CD4-positive, alpha-beta T cell (primary cell): Measurements from ENCODE around the gene TFE3. TPM values are rescaled to one million over a fixed set of nuclear protein-coding genes. Genes with fewer than 3 reads are reported as not detected.

Source experiments
- ATAC-seq: fragments of 200-7000 bp; cut with Tn5 transposase; one replicate; pipeline ENCODE4 v1.10.0; 2022; ENCODE audit warnings: mild to moderate bottlenecking; ENCODE audit not compliant: poor library complexity
- CTCF ChIA-PET: fragments of 350-600 bp; sonication (Branson Sonifier 250); formaldehyde crosslinking; loops from one replicate; lab custom pipeline; 2021; ENCODE audit warnings: antibody characterized with exemption, inconsistent platforms; lab: Charles Lee
- POLR2A ChIA-PET: fragments of 350-600 bp; sonication (Branson Sonifier 250); formaldehyde crosslinking; loops from one replicate; lab custom pipeline; 2021; ENCODE audit warnings: antibody characterized with exemption, inconsistent platforms; lab: Charles Lee
- DNase-seq, 14 experiments: peaks; one replicate each; pipeline ENCODE4 v3.0.0-alpha.2; 2013 to 2020; ENCODE audit warnings: mixed read lengths in 2 of 14
- H3K27ac ChIP-seq, 2 donors: one replicate each; pipeline versions ENCODE4 v1.5.1 to v1.7.0; 2013; ENCODE audit warnings: low read length in 2 of 2, low read depth in 1 of 2, mild to moderate bottlenecking in 1 of 2
- H3K27me3 ChIP-seq, 2 experiments: 1 replicate in 1 of 2; 2 replicates in 1 of 2; pipeline versions ENCODE4 v1.6.1 to v1.7.0; 2013; ENCODE audit warnings: low read length in 2 of 2, control low read depth in 1 of 2, mild to moderate bottlenecking in 1 of 2, moderate library complexity in 1 of 2; ENCODE audit not compliant: insufficient read depth in 2 of 2, control insufficient read depth in 1 of 2
- H3K36me3 ChIP-seq: one replicate; pipeline ENCODE4 v1.6.1; 2013; ENCODE audit warnings: low read length, control low read depth; ENCODE audit not compliant: insufficient read depth
- H3K4me1 ChIP-seq: one replicate; pipeline ENCODE4 v1.6.1; 2013; ENCODE audit warnings: low read length, control low read depth; ENCODE audit not compliant: insufficient read depth
- H3K4me3 ChIP-seq: one replicate; pipeline ENCODE4 v1.5.1; 2013; ENCODE audit warnings: mild to moderate bottlenecking, low read length, moderate library complexity
- H3K9me3 ChIP-seq, 2 experiments: 1 replicate in 1 of 2; 2 replicates in 1 of 2; pipeline versions ENCODE4 v1.6.1 to v1.7.0; 2013; ENCODE audit warnings: low read length in 2 of 2, mild to moderate bottlenecking in 2 of 2, control low read depth in 1 of 2, moderate library complexity in 1 of 2; ENCODE audit not compliant: control insufficient read depth in 1 of 2, insufficient read depth in 1 of 2
- H3K27ac Mint-ChIP-seq: one replicate; pipeline ENCODE4 v1.8.0; 2020; ENCODE audit warnings: mixed read lengths
- H3K27me3 Mint-ChIP-seq: one replicate; pipeline ENCODE4 v1.8.0; 2021; ENCODE audit warnings: mixed read lengths
- H3K36me3 Mint-ChIP-seq: one replicate; pipeline ENCODE4 v1.8.0; 2021; ENCODE audit warnings: low read depth, mixed read lengths
- H3K4me1 Mint-ChIP-seq: one replicate; pipeline ENCODE4 v1.8.0; 2021; ENCODE audit warnings: low read depth, mixed read lengths
- H3K4me3 Mint-ChIP-seq: one replicate; pipeline ENCODE4 v1.8.0; 2020; ENCODE audit warnings: mild to moderate bottlenecking, mixed read lengths
- H3K9me3 Mint-ChIP-seq: one replicate; pipeline ENCODE4 v1.8.0; 2020; ENCODE audit warnings: mixed read lengths
- CTCF ChIP-seq: fragments of 200-600 bp; IDR thresholded peaks from one replicate; pipeline ENCODE4 v1.8.0; 2022; ENCODE audit warnings: antibody characterized with exemption, mild to moderate bottlenecking
- intact Hi-C, 2 experiments: fragments of 100-400 bp; cut with DNase I in 1 of 2; cut with micrococcal nuclease in 1 of 2; formaldehyde crosslinking; loops; one replicate each; pipeline versions ENCODE4 v1.15.1 to v1.9.0; 2023 to 2025; cut with DNase I, micrococcal nuclease
- total RNA-seq, 174 experiments: library from RNA in 2 of 174; stranded (reverse) in 2 of 174; gene quantifications; one replicate each; pipeline ENCODE4 v1.2.3 and lab custom pipeline; 2021 to 2026

Gene TFE3
- total RNA-seq, 2 experiments from 2014 or later: 38.6 to 40.9 TPM

GRCh38 chrX:49039598-49040375 is 3.4 kb downstream of the TFE3 start:
- DNase-seq (peak in 11 of 14 experiments; percentile 2 to 74 (median 30)), ATAC-seq (no peak)
- ChIA-PET POLR2A (interaction anchor here (0.7 to 2.3 kb wide), 2 partner anchors 34 to 82 kb away, joined by 3 to 12 read pairs; partner anchors contain the start of genes OTUD5 and PRAF2), CTCF (interaction anchor here (1.1 kb wide), 1 partner anchor 252 kb away, joined by 3 read pairs; no protein-coding TSS in a partner anchor)
- H3K4me3 ChIP-seq: no peak overlapping the region
- H3K27me3 Mint-ChIP-seq: no peaks in the 10 kb centered on the region
- peak overlapping the region; percentile 66 for H3K4me3 Mint-ChIP-seq
- no peaks in the 10 kb centered on the region for H3K27me3 ChIP-seq
- intact Hi-C loops: loop anchor here (2.0 to 5.0 kb wide), 6 partner anchors 38 to 232 kb away; partner anchors contain the start of genes OTUD5 (in 1 of the 2), PQBP1 (in 1 of the 2), TIMM17B (in 1 of the 2) and WDR45 (in 1 of the 2)
- peaks cover 25% of the 10 kb centered on the region for H3K36me3 Mint-ChIP-seq
- H3K4me1 Mint-ChIP-seq: peaks cover 39% of the 10 kb centered on the region
- H3K27ac ChIP-seq: peak overlapping the region; percentile 13 to 55
- no peak for TF ChIP-seq CTCF
- no peaks in the 10 kb centered on the region for H3K9me3 ChIP-seq
- peaks cover 42% of the 10 kb centered on the region for H3K4me1 ChIP-seq
- no peaks in the 10 kb centered on the region for H3K9me3 Mint-ChIP-seq
- H3K36me3 ChIP-seq: peaks cover 23% of the 10 kb centered on the region
- H3K27ac Mint-ChIP-seq: peak overlapping the region; percentile 80

GRCh38 chrX:49037883-49038475 is 5.2 kb downstream of the TFE3 start:
- Mint-ChIP-seq H3K27me3 (no peaks in the 10 kb centered on the region), H3K9me3 (no peaks in the 10 kb centered on the region), H3K4me1 (peaks cover 28% of the 10 kb centered on the region), H3K36me3 (peaks cover 40% of the 10 kb centered on the region), H3K4me3 (no peak overlapping the region), H3K27ac (no peak overlapping the region)
- no peak for TF ChIP-seq CTCF
- no peaks in the 10 kb centered on the region for H3K27me3 ChIP-seq
- H3K9me3 ChIP-seq: no peaks in the 10 kb centered on the region
- CTCF ChIA-PET: no interaction called here
- H3K36me3 ChIP-seq: peaks cover 40% of the 10 kb centered on the region
- DNase-seq (no peak), ATAC-seq (no peak)
- POLR2A ChIA-PET: no interaction called here
- no peak overlapping the region for H3K27ac ChIP-seq
- peaks cover 36% of the 10 kb centered on the region for H3K4me1 ChIP-seq
- H3K4me3 ChIP-seq: no peak overlapping the region
- intact Hi-C loops: no loop called here

- POLR2A ChIA-PET: no interaction called here
- H3K27me3 Mint-ChIP-seq: no peaks in the 10 kb centered on the region
- no peak for TF ChIP-seq CTCF
- intact Hi-C loops: no loop called here
- H3K36me3 Mint-ChIP-seq: peaks cover 40% of the 10 kb centered on the region
- no peaks in the 10 kb centered on the region for H3K4me1 Mint-ChIP-seq
- ATAC-seq (no peak), DNase-seq (no peak)
- no peak overlapping the region for H3K27ac Mint-ChIP-seq
- Histone ChIP-seq H3K4me1 (no peaks in the 10 kb centered on the region), H3K27ac (no peak overlapping the region), H3K36me3 (peaks cover 28% of the 10 kb centered on the region), H3K27me3 (no peaks in the 10 kb centered on the region), H3K9me3 (no peaks in the 10 kb centered on the region), H3K4me3 (no peak overlapping the region)
- no peak overlapping the region for H3K4me3 Mint-ChIP-seq
- CTCF ChIA-PET: no interaction called here
- no peaks in the 10 kb centered on the region for H3K9me3 Mint-ChIP-seq
Observed at GRCh38 chrX:49030283-49030682, 12.9 kb downstream of the TFE3 start.
